Activated CD8-positive, alpha-beta memory T cell treated with anti-CD3 and anti-CD28 coated beads for 24 hours (primary cell): Measurements from ENCODE around the gene ATP2B1.

Experiments
- DNase-seq: peaks from one replicate; pipeline ENCODE4 v3.0.0-alpha.2; 2020

ATP2B1 gene

GRCh38 chr12:89650239-89650638, 58.4 kb downstream of the ATP2B1 start:
- no peak for DNase-seq

DNA sequence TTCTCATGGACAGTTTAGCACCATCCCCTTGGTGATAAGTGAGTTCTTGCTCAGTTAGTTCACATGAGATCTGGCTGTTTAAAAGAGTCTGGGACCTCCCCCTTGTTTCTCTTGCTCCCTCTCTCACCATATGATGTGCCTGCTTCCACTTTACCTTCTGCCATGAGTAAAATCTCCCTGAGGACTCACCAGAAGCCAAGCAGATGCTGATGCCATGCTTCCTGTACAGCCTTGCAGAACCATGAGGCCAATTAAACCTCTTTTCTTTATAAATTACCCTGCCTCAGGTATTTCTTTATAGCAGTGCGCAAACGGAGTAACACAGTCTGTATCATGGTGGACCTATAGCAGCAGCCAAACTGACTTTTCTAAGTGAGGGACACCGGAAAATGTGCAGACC, 58.8 kb downstream of the ATP2B1 start:
- no peak for DNase-seq

DNA sequence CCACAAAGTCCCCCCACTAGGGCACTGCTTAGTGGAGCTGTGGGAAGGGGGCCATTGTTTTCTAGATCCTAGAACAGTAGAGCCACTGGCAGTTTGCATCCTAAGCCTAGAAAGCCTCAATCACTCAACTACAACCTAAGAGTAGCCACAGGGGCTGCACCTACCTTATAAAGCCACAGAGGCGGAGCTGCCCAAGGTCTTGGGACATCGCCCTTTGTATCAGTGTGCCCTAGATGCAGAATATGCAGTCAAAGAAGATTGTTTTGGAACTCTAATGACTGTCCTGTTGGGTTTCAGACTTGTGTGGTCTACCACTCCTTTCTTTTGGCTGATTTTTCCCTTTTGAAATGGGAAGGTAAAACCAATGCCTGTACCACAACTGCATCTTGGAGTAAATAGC, 59.5 kb downstream of the ATP2B1 start:
- DNase-seq = no peak

GRCh38 chr12:89648211-89648930, 60.3 kb downstream of the ATP2B1 start:
- no peak for DNase-seq

- no peak for DNase-seq
Measured at GRCh38 chr12:89645434-89645833, 63.2 kb downstream of the ATP2B1 start.

DNA sequence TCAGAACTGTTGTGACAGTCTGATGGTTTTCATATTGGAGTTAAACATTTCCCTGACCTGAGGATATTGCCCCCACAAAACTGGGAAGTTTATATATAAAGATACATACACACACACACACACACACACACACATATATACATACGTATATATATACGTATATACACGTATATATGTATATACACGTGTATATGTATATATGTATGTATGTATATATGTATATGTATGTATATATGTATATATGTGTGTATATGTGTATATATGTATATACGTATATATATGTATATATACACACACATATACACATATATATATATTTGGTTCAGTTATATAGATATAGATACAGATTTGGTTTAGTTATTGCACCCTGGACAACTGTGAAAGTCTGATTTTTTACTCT, 65.7 kb downstream of the ATP2B1 start:
- no peak for DNase-seq

DNA sequence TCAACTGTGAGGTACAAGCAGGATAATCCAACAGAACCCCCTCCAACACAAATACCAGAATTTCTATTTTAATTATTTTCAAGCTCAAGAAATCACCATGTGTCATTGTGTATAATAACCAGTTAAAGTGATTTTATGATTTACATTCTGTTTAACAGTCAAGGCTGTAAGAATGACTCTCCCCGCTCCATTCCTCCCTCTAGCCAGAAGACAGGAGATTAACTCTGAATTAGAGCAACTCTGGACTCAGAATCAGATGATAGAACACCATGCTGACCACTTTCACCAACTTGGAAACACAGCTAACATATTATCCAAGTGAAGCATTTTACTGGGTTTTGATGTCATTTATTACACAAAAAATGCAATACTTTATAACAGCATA, 71.9 kb downstream of the ATP2B1 start:
- no peak for DNase-seq

GRCh38 chr12:89636052-89636775, 72.4 kb downstream of the ATP2B1 start:
- no peak for DNase-seq

DNA sequence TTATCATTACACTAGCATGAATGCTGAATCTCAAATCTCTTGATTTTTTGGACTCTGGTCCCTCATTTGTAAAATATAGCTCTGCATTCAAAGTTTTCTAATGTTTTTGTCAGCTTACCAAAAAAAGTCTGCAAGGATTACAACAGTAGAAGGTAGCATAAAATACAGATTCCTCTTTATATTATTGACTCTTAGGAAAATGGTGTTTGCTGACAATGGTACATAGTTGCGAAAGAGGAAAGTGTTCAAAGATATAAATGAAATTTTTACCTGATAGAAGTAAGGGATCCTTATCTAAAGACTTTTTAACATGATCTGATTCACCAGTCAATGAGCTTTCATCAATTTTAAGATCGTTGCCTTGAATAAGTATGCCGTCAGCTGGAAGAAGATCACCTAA, 74.1 kb downstream of the ATP2B1 start:
- DNase-seq = no peak

DNA sequence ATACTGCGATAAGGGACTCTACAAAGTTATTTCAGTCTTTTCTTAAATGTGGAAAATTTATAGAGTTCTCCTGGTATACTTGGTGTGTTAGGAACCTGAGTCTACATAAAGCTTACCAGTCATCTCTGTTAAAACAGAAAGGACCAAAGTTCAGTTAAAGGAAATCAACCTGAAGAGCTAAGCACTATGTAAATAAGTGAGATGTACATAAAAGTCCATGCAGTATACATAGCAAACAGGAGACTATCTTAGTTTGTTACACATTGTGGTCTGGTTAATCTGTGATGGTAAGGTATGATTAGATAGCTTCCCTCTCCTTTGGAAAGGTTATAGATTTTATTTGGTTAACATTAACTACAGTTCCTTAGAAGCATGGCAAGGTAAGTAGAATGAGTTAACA, 75.9 kb downstream of the ATP2B1 start:
- DNase-seq = no peak

GRCh38 chr12:89622115-89622514, 86.5 kb downstream of the ATP2B1 start:
- DNase-seq = no peak

- DNase-seq = no peak
Measured at GRCh38 chr12:89621521-89621920, 87.1 kb downstream of the ATP2B1 start.

GRCh38 chr12:89619764-89620163, 88.9 kb downstream of the ATP2B1 start:
- no peak for DNase-seq

DNA sequence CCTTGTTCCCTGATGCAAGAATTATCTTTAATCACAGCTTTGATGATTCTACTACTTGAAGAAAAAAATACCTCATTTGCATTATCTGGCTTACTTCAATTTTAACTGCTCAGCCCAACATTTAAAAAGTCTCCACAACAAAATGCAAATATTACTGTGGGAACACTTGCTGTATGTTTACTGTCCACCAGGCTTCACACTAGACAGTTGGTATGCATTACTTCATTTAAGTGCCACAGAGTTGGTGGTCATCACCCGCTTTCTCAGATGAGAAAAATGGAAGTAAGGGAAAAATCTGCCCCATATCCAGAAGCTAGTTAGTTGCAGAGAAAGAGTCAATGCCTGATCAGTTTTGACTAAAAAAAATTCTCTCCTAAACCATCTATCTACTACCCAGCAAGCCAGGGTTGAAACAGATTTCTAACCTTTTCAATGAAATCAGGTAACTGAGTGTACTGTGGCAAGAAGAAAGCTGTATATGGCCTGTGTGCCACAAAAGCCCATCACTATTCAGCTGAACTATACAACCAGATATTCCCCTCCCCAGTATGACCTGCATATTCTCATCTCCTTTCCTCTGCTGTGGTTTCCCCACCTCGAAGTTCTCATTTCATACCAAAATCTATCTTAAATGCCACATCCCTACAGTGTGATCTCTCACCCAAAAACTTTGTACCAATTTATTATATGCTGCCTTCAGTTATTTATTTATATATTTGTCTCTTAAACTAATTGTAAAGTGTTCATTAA, 90.3 kb downstream of the ATP2B1 start:
- no peak for DNase-seq

- no peak for DNase-seq
Measured at GRCh38 chr12:89610366-89610765, 98.3 kb downstream of the ATP2B1 start.

GRCh38 chr12:89603678-89604077, 105.0 kb downstream of the ATP2B1 start:
- no peak for DNase-seq

DNA sequence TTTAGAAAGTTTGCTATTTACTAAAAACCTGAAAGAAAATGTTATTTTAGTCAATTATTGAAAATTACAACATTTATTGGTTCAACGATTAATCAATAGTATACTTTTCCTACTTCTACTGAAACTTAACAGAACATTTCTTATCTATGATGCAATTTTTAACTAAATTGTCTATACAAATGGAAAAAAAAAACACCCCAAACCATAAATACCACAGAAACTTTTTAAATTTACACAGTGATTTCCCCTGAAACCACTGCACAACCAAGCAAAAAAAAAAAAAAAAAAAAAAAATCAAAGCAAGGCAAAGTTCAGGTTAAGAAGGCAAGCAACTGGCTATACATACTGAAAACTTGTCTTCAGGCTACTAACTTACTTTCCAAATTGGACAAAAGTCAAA, 110.9 kb downstream of the ATP2B1 start:
- DNase-seq = no peak

- DNase-seq = no peak
Measured at GRCh38 chr12:89597210-89597609, 111.4 kb downstream of the ATP2B1 start.

DNA sequence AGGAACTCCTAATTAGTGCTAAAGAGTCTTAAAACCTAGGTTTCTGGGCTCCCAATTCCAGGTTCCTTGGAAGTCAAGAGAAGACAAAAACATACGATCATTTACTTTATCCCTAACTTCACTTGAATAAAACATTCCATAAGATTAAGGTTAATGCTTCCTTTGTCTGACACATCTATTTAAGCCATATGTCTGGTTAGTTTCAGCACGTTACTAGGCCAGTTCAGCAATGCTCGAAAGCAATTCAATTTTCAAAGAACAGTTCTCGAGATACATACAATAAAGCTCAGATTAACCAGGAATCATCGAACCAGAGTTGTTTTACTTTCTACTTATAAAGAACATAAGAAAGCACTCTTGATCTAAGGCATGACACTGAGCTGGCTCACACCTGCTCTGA, 114.8 kb downstream of the ATP2B1 start:
- no peak for DNase-seq

- DNase-seq = no peak
Measured at GRCh38 chr12:89593233-89593632, 115.4 kb downstream of the ATP2B1 start.

- no peak for DNase-seq
Measured at GRCh38 chr12:89589753-89590152, 118.9 kb downstream of the ATP2B1 start.

GRCh38 chr12:89578499-89578898, 130.1 kb downstream of the ATP2B1 start:
- no peak for DNase-seq

- DNase-seq = no peak
Measured at GRCh38 chr12:89576572-89577220, 131.9 kb downstream of the ATP2B1 start.

- DNase-seq = no peak
Measured at GRCh38 chr12:89575374-89575773, 133.3 kb downstream of the ATP2B1 start.
